Keratinocyte (primary cell): ENCODE measurements around the gene RIOK3. TPM values are rescaled to one million over a fixed set of nuclear protein-coding genes. Genes with fewer than 3 reads are reported as not detected.

ENCODE experiments used
- DNase-seq: peaks from one replicate; pipeline ENCODE4 v3.0.0-alpha.2; 2011; ENCODE audit warnings: low read depth, missing footprints, low spot score
- FAIRE-seq: peaks from 2 replicates; lab custom pipeline; 2011; peaks lifted over from hg19 to GRCh38; lab: Jason Lieb, UNC
- H2AFZ ChIP-seq: 2 replicates; pipeline ENCODE4 v1.6.0; 2012; ENCODE audit warnings: low read length, control low read depth, inconsistent platforms; ENCODE audit not compliant: control insufficient read depth
- H3K27ac ChIP-seq: 2 replicates; pipeline ENCODE4 v1.5.1; 2011; ENCODE audit warnings: low read length; ENCODE audit not compliant: control insufficient read depth, insufficient read depth
- H3K27me3 ChIP-seq: 3 replicates; pipeline ENCODE4 v1.6.0; 2011; ENCODE audit warnings: low read length; ENCODE audit not compliant: control insufficient read depth, insufficient read depth; ENCODE audit errors: extremely low read depth
- H3K36me3 ChIP-seq, 2 experiments: 2 replicates in 1 of 2; 3 replicates in 1 of 2; pipeline ENCODE4 v1.5.1; 2011; ENCODE audit warnings: low read length in 2 of 2, mild to moderate bottlenecking in 1 of 2; ENCODE audit not compliant: control insufficient read depth in 2 of 2, insufficient read depth in 2 of 2; ENCODE audit errors: extremely low read depth in 1 of 2
- H3K4me1 ChIP-seq: 3 replicates; pipeline ENCODE4 v1.5.1; 2011; ENCODE audit warnings: low read length; ENCODE audit not compliant: control insufficient read depth, insufficient read depth; ENCODE audit errors: extremely low read depth
- H3K4me2 ChIP-seq: 3 replicates; pipeline ENCODE4 v1.6.0; 2011; ENCODE audit warnings: low read depth, low read length; ENCODE audit not compliant: control insufficient read depth, insufficient read depth; ENCODE audit errors: extremely low read depth
- H3K4me3 ChIP-seq, 3 experiments: fragments of 200-600 bp in 1 of 3; sonication (generic) in 1 of 3; 2 replicates in 2 of 3; 3 replicates in 1 of 3; pipeline ENCODE4 v1.5.1; 2011 to 2016; ENCODE audit warnings: low read length in 3 of 3, mild to moderate bottlenecking in 3 of 3, control low read depth in 2 of 3, inconsistent platforms in 1 of 3, low read depth in 1 of 3, mixed read lengths in 1 of 3, mixed run types in 1 of 3, moderate library complexity in 1 of 3; ENCODE audit not compliant: control insufficient read depth in 2 of 3, insufficient read depth in 2 of 3; ENCODE audit errors: extremely low read depth in 1 of 3
- H3K79me2 ChIP-seq: 2 replicates; pipeline ENCODE4 v1.6.0; 2012; ENCODE audit warnings: low read length; ENCODE audit not compliant: control insufficient read depth, insufficient read depth
- H3K9ac ChIP-seq: 3 replicates; pipeline ENCODE4 v1.6.0; 2011; ENCODE audit warnings: low read length; ENCODE audit not compliant: control insufficient read depth, insufficient read depth; ENCODE audit errors: extremely low read depth
- H3K9me1 ChIP-seq: 3 replicates; pipeline ENCODE4 v1.6.0; 2011; ENCODE audit warnings: low read length; ENCODE audit not compliant: control insufficient read depth, insufficient read depth; ENCODE audit errors: extremely low read depth
- H3K9me3 ChIP-seq: 2 replicates; pipeline ENCODE4 v1.5.1; 2012; ENCODE audit warnings: low read depth, low read length; ENCODE audit not compliant: control insufficient read depth
- H4K20me1 ChIP-seq: 3 replicates; pipeline ENCODE4 v1.6.0; 2011; ENCODE audit warnings: low read length; ENCODE audit not compliant: control insufficient read depth, insufficient read depth; ENCODE audit errors: extremely low read depth
- CTCF ChIP-seq, 3 experiments: IDR thresholded peaks in 1 of 3; conservative IDR thresholded peaks in 1 of 3; optimal IDR thresholded peaks in 1 of 3; 2 replicates in 2 of 3; 3 replicates in 1 of 3; pipeline versions ENCODE3 to v1.5.1; 2011; ENCODE audit warnings: low read length in 3 of 3, mild to moderate bottlenecking in 3 of 3, moderate library complexity in 2 of 3, control low read depth in 1 of 3, inconsistent platforms in 1 of 3; ENCODE audit not compliant: insufficient read depth in 2 of 3; ENCODE audit errors: extremely low read depth in 1 of 3
- EZH2 ChIP-seq: IDR thresholded peaks from one replicate; pipeline ENCODE4 v1.6.1; 2012; ENCODE audit warnings: inconsistent platforms, mild to moderate bottlenecking, low read length, moderate library complexity
- dilution Hi-C: fragments of 300-500 bp; cut with MboI; formaldehyde crosslinking; loops from one replicate; pipeline ENCODE4 v1.7.0; 2020; ENCODE audit warnings: low sequenced_read_pairs; ENCODE audit not compliant: extremely low pct_ligation_motif_present
- polyA plus RNA-seq, 5 experiments: library from polyadenylated mRNA; depleted of rRNA in 3 of 5; stranded (reverse) in 3 of 5; stranded (forward) in 1 of 5; unstranded in 1 of 5; fragments of >200 nt; gene quantifications; 1 replicate in 1 of 5; 2 replicates in 3 of 5; 3 replicates in 1 of 5; pipeline versions ENCODE4 v1.2.1 to v1.2.3, GENCODE V29; 2011 to 2012; ENCODE audit warnings: missing spikeins in 2 of 5, low read depth in 1 of 5, low replicate concordance in 1 of 5

The RIOK3 gene
- polyA plus RNA-seq, 1 donor (not counting 4 experiments of a cell fraction or from before 2014, with no cell fraction given) = 68.6 TPM

- Histone ChIP-seq H3K4me1 (peaks cover 14% of the 10 kb centered on the region), H3K79me2 (peaks cover 17% of the 10 kb centered on the region), H2AFZ (no peak overlapping the region), H3K9me3 (no peaks in the 10 kb centered on the region), H3K36me3 (peaks cover 0 to 3% of the 10 kb centered on the region in 2 experiments), H3K27me3 (no peaks in the 10 kb centered on the region), H3K9ac (no peak overlapping the region), H3K27ac (no peak overlapping the region), H3K4me3 (no peak overlapping the region), H4K20me1 (peaks cover under 1% of the 10 kb centered on the region), H3K9me1 (no peaks in the 10 kb centered on the region), H3K4me2 (no peak overlapping the region)
- no peak for DNase-seq
- no peak for FAIRE-seq
- TF ChIP-seq CTCF (optimal IDR thresholded peaks at IDR 0.05 in 1 of 3, IDR thresholded peaks at IDR 0.05 in 1 of 3, conservative IDR thresholded peaks at IDR 0.05 in 1 of 3; ENCODE audit: extremely low read depth in 1 of 3, insufficient read depth in 2 of 3, low read length in 3 of 3) (no peak), EZH2 (no peak)
- dilution Hi-C loops = no loop called here
Observed at GRCh38 chr18:23450022-23450421, 3.1 kb upstream of the RIOK3 start.

- Histone ChIP-seq H4K20me1 (peaks cover 2% of the 10 kb centered on the region), H3K27me3 (no peaks in the 10 kb centered on the region), H2AFZ (no peak overlapping the region), H3K9ac (no peak overlapping the region), H3K4me2 (no peak overlapping the region), H3K79me2 (peaks cover 27% of the 10 kb centered on the region), H3K36me3 (peaks cover 0 to 3% of the 10 kb centered on the region in 2 experiments), H3K4me3 (no peak overlapping the region), H3K9me3 (no peaks in the 10 kb centered on the region), H3K4me1 (peaks cover 14% of the 10 kb centered on the region), H3K27ac (no peak overlapping the region), H3K9me1 (no peaks in the 10 kb centered on the region)
- FAIRE-seq (no peak), DNase-seq (no peak)
- TF ChIP-seq EZH2 = no peak
- no peak for TF ChIP-seq CTCF (optimal IDR thresholded peaks at IDR 0.05 in 1 of 3, IDR thresholded peaks at IDR 0.05 in 1 of 3, conservative IDR thresholded peaks at IDR 0.05 in 1 of 3; ENCODE audit: extremely low read depth in 1 of 3, insufficient read depth in 2 of 3, low read length in 3 of 3)
- dilution Hi-C loops = no loop called here
Observed at GRCh38 chr18:23451011-23451410, 2.1 kb upstream of the RIOK3 start.
